ENCODE measurements around the gene EIF2D.
"Not testable (repeated sequence)": the region's sequence is repeated elsewhere in the genome, so short reads cannot be mapped to it uniquely, and the experiment has no call there.

EIF2D gene, protein sequence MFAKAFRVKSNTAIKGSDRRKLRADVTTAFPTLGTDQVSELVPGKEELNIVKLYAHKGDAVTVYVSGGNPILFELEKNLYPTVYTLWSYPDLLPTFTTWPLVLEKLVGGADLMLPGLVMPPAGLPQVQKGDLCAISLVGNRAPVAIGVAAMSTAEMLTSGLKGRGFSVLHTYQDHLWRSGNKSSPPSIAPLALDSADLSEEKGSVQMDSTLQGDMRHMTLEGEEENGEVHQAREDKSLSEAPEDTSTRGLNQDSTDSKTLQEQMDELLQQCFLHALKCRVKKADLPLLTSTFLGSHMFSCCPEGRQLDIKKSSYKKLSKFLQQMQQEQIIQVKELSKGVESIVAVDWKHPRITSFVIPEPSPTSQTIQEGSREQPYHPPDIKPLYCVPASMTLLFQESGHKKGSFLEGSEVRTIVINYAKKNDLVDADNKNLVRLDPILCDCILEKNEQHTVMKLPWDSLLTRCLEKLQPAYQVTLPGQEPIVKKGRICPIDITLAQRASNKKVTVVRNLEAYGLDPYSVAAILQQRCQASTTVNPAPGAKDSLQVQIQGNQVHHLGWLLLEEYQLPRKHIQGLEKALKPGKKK

DNA sequence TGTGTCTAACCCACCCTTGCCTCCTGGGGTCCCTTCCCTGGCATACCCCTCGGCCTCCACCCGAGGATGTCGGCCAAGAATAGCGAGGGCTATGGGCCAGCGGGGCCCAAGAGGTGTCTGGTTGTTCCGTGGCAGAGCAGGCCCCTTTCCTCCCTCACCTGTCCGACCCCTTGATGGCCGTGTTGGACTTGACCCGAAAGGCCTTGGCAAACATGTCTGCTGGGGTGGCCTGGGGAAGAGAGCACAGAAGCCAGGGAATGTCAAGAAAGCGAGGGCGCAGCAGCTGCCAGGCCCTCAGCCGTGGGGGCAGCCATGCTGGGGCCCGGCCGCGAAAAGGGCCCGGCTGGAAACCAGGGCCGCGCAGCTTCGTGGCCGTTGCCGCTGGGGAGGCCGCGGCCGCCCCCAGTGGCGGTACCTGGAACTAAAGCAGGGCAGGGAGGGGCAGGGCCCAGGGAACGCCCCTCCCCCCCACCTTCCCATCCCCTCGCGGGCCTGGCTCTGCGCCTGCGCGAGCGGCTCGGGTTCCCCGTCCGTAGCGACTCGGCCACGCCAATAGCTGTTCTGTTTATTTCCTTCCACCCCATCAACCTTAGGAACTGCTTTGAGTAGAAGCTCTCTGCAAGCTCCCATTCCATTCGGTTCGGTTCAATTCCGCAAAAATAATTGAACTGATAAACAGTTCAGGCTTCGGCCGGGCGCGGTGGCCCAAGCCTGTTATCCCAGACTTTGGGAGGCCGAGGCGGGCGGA is at the start of gene EIF2D:
Gene EIF2D (minus strand): TSS at position 337 of the 748 bp plus-strand sequence. CDS start 123 bp downstream, at position 214.
- peak; percentile 85 to 95 for DNase-seq (ENCODE audit: extremely low read depth in 1 of 2, low read depth in 1 of 2)

GRCh38 chr1:206661161-206661820 is 49.0 kb upstream of the EIF2D start:
- no peak for DNase-seq (ENCODE audit: extremely low read depth in 1 of 2, low read depth in 1 of 2)

DNA sequence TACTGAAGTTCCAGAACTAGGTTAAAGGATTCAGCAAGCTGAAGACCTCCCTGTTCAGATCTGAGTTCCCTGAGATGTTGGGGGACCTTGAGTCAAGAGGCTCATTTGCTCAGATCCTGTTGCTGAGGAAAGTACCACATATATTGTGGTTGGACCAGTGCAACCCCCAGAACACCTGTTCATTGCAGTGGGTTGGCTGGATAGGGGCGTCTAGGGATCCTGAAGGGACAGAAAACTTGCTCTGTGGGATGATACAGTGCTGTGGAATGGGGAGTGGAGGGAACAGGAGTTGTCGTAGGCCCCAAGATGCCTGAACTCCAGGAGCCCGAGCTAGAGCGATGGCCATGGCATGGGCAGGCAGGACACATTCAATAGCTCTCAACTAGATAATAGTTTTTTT is 47.9 kb upstream of the EIF2D start:
- no peak for DNase-seq (ENCODE audit: extremely low read depth in 1 of 2, low read depth in 1 of 2)

- DNase-seq (ENCODE audit: extremely low read depth in 1 of 2, low read depth in 1 of 2) = no peak
These were observed 46.7 kb upstream of the EIF2D start for GRCh38 chr1:206658981-206659273.

GRCh38 chr1:206658264-206658980 is 46.2 kb upstream of the EIF2D start:
- no peak for DNase-seq (ENCODE audit: extremely low read depth in 1 of 2, low read depth in 1 of 2)

GRCh38 chr1:206657751-206658150 is 45.5 kb upstream of the EIF2D start:
- DNase-seq (ENCODE audit: extremely low read depth in 1 of 2, low read depth in 1 of 2) = no peak

GRCh38 chr1:206656936-206657335 is 44.7 kb upstream of the EIF2D start:
- DNase-seq (ENCODE audit: extremely low read depth in 1 of 2, low read depth in 1 of 2) = no peak

- DNase-seq (ENCODE audit: extremely low read depth in 1 of 2, low read depth in 1 of 2) = no peak
These were observed 43.2 kb upstream of the EIF2D start for GRCh38 chr1:206655471-206655882.

DNA sequence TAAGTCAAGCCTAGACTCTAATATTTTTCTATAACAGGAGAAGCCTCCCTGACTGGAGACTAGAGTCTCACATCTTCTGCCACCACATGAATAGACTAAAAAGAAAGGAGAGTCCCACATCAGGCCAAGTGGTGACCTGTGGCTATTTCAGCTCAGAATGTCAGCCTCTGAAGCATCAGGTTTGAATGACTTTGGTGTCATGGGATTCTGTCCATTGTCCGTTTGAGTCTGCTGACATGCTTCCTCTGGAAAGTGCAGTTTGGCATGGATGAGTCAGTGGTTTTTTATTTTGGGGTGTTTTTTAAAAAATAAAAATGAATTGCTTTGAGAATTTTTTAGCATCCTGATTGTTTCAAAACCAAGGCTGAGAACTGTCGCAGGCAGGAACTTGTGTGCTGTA is 42.6 kb upstream of the EIF2D start:
- DNase-seq (ENCODE audit: extremely low read depth in 1 of 2, low read depth in 1 of 2) = no peak

DNA sequence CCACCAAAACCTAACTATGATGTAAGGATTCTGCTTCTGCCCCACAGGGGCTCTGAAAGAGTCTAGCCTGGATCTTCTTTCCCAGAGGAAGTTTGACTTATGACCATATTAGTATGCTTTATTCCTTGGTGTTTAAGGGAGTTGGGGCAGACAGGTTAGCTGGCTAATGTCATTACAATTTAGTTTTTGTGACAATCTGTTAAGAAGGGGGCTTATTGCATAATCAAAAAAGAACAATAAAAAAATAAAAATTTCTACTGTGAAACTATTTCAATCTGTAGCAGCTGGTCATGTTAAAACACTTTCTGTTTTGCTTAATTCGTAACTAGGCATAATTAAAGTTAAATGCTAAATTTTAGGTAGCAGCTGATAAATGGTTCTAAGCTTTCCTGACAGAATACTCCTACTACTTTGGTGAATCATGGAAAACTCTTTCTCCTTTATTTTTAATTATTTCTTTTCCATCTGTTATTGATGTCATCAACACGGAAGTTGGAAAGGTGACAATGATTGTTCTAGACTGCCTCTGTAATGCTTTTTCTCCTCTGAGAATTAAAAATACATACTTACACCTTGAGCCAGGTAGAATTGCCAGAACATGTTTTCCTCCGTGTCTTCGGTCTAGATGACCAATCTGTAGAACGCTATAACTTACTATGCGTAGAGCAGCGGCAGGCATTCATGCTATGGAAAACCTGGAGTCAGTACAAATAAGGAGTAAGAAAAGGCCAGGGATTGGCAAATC is 41.6 kb upstream of the EIF2D start:
- no peak for DNase-seq (ENCODE audit: extremely low read depth in 1 of 2, low read depth in 1 of 2)

- DNase-seq (ENCODE audit: extremely low read depth in 1 of 2, low read depth in 1 of 2) = no peak
These were observed 40.0 kb upstream of the EIF2D start for GRCh38 chr1:206651958-206652890.

GRCh38 chr1:206651014-206651413 is 38.7 kb upstream of the EIF2D start:
- DNase-seq (ENCODE audit: extremely low read depth in 1 of 2, low read depth in 1 of 2) = no peak

DNA sequence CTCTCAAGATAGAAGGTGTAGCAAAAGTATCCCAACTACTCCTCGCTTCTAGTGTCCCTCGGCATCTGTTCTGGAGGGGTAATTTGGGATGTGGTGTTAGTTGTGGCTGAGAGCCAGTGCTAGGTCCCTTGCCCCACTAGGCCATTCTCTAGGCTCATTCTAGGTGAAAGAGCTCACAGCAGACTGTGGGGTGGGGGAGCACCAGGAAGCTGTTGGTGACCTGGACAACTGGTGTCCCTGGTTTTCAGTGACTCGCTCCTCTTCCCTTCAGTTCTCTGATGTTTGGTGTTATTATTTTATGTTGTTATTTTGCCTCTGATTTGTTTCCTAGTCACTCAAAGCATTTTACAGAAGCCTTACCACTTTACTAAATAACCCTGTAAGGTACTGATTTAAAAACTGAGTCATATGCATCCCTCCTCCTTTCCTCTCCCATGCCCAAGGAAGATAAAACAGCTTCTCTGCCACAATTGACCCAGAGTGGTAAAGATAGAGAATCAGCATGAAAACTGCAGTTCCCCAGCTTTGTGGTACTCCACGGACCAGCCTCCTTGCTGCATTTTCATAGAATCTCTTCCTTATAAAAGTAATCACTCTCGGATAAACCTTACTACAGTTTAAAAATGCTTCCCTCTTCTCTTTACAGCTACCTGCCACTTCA is 37.1 kb upstream of the EIF2D start:
- no peak for DNase-seq (ENCODE audit: extremely low read depth in 1 of 2, low read depth in 1 of 2)

- no peak for DNase-seq (ENCODE audit: extremely low read depth in 1 of 2, low read depth in 1 of 2)
These were observed 35.0 kb upstream of the EIF2D start for GRCh38 chr1:206647224-206647623.

DNA sequence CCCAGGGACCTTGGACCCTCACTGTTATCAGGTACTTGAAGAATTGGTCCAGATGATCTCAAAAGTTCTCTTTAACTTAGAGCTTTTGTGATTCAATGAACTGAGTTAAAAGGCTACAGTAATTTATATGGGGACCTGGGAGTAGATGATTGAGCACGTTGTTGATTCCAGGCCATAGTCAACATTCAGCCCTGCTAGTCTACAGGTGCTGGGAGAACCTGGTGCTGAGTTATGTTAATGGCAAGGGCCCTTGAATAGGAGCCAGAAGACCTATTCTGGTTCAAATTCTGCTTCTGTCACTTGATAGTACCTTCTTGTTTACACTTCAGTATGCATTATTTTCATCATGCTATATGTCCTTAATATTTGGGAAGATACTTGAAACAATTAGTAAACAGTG is 34.2 kb upstream of the EIF2D start:
- no peak for DNase-seq (ENCODE audit: extremely low read depth in 1 of 2, low read depth in 1 of 2)

GRCh38 chr1:206643118-206643698 is 30.9 kb upstream of the EIF2D start:
- no peak for DNase-seq (ENCODE audit: extremely low read depth in 1 of 2, low read depth in 1 of 2)

GRCh38 chr1:206642074-206642473 is 29.8 kb upstream of the EIF2D start:
- not testable (repeated sequence) for DNase-seq (ENCODE audit: extremely low read depth in 1 of 2, low read depth in 1 of 2)

GRCh38 chr1:206637605-206638004 is 25.3 kb upstream of the EIF2D start:
- DNase-seq (ENCODE audit: extremely low read depth in 1 of 2, low read depth in 1 of 2) = no peak

Data from stimulated activated CD8-positive, alpha-beta memory T cell treated with anti-CD3 and anti-CD28 coated beads, Interleukin-7, amount 100 ng/mL, for 48 hours (primary cell).